GM12892 (cell line): ENCODE data around the gene SLC26A6.

Experiments
- DNase-seq: peaks from one replicate; pipeline ENCODE4 v3.0.0; 2011; ENCODE audit not compliant: insufficient read length
- FAIRE-seq: peaks from 2 replicates; lab custom pipeline; 2011; peaks lifted over from hg19 to GRCh38; lab: Jason Lieb, UNC
- POLR2A ChIP-seq: IDR thresholded peaks from 2 replicates; pipeline ENCODE4 v1.6.1; 2011; ENCODE audit warnings: low read depth, low read length, control low read depth
- POLR2AphosphoS5 ChIP-seq: IDR thresholded peaks from 2 replicates; pipeline ENCODE4 v1.6.1; 2011; ENCODE audit warnings: low read depth, low read length, control low read depth
- TAF1 ChIP-seq: IDR thresholded peaks from 2 replicates; pipeline ENCODE4 v1.6.1; 2011; ENCODE audit warnings: low read depth, mild to moderate bottlenecking, control low read depth, low read length, borderline replicate concordance

SLC26A6 gene

GRCh38 chr3:48585411-48585810 lies 49.9 kb downstream of the SLC26A6 start:
- DNase-seq (no peak), FAIRE-seq (no peak)
- TF ChIP-seq POLR2A: no peak
- no peak for TF ChIP-seq TAF1
- no peak for TF ChIP-seq POLR2AphosphoS5

DNA sequence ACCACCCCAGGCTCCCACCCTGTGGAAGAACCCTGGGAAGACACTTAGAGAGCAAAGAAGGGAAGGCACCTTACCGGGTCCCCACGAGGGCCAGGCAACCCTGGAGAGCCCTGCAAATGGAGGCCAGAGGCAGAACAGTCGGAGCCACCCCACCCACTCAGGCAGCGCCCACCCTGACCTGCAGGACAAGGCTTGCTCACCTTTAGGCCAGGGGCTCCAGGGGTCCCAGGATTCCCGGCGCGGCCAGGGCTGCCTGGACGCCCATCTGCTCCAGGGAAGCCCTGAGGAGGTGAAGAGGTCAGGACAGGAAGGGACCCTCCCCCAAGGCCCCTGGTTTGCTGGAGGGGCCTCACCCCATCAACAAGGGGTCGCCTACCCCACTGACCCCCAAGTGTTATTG lies 50.4 kb downstream of the SLC26A6 start:
- FAIRE-seq (no peak), DNase-seq (no peak)
- TF ChIP-seq POLR2AphosphoS5 (no peak), POLR2A (no peak), TAF1 (no peak)

DNA sequence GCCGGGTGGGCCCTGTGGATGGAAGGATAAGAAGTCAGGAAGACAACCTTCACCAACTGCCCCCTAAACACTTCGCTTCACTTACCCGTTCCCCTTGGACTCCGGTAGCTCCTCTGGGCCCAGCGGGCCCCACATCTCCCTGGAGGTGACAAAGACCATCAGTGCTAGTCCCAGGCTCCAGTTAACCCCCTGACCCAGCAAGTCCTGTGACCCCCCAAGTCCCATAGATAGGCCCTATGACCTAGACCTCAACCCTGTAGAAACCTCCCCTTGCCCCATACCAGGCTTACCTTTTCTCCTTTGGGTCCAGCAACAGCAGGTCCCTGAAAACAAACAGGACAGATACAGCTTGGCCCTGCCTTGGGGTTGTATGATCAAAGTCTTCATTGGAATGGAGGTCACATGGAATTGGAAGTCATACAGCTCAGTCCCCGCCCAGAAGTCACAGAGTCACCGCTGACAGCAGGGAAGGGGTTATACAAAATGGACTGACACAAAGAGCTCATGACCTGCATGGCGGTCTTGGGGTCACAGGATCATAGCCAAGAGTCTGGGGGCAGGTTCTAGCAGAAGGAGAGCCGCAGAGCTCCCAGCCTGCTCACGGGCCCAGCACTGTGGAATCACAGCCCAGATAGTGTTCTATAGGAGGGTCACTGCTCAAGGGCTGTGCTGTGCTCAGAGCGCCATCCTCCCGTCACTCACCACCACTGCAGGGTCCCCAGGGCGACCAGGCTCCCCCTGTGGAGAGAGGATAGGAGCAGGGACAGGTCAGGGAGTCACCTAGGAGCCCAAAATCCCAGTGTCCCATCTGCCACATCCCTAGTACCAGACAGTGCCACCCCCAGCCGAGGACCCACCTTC lies 53.4 kb downstream of the SLC26A6 start:
- DNase-seq (no peak), FAIRE-seq (no peak)
- TF ChIP-seq POLR2AphosphoS5: no peak
- TF ChIP-seq TAF1: no peak
- no peak for TF ChIP-seq POLR2A

GRCh38 chr3:48576647-48577046 lies 58.6 kb downstream of the SLC26A6 start:
- no peak for DNase-seq
- no peak for FAIRE-seq
- TF ChIP-seq POLR2AphosphoS5: no peak
- TF ChIP-seq TAF1: no peak
- no peak for TF ChIP-seq POLR2A
